Liver (tissue), 9 donors: ENCODE results near the gene PGM1. TPM values are rescaled to one million over a fixed set of nuclear protein-coding genes. Genes with fewer than 3 reads are reported as not detected.

Experiments used
- DNase-seq: peaks from one replicate; pipeline ENCODE4 v3.0.0-alpha.2; 2017; ENCODE audit warnings: low spot score
- H3K27ac ChIP-seq, 2 donors: one replicate each; pipeline ENCODE4 v1.7.0; 2013; ENCODE audit warnings: inconsistent platforms in 2 of 2, low read length in 2 of 2, control low read depth in 1 of 2, low read depth in 1 of 2, mild to moderate bottlenecking in 1 of 2
- H3K27me3 ChIP-seq, 4 donors: one replicate each; pipeline versions ENCODE4 v1.6.1 to v1.7.0; 2013; ENCODE audit warnings: low read length in 3 of 4, inconsistent platforms in 1 of 4, mild to moderate bottlenecking in 1 of 4, moderate library complexity in 1 of 4; ENCODE audit not compliant: control insufficient read depth in 4 of 4, insufficient read depth in 4 of 4
- H3K36me3 ChIP-seq, 4 donors: one replicate each; pipeline versions ENCODE4 v1.6.1 to v1.7.0; 2013; ENCODE audit warnings: low read length in 3 of 4, mild to moderate bottlenecking in 3 of 4, low read depth in 1 of 4, moderate library complexity in 1 of 4; ENCODE audit not compliant: control insufficient read depth in 4 of 4, insufficient read depth in 3 of 4
- H3K4me1 ChIP-seq, 4 donors: one replicate each; pipeline versions ENCODE4 v1.6.1 to v1.7.0; 2013; ENCODE audit warnings: low read length in 3 of 4, mild to moderate bottlenecking in 3 of 4, moderate library complexity in 1 of 4; ENCODE audit not compliant: control insufficient read depth in 4 of 4, insufficient read depth in 4 of 4
- H3K4me3 ChIP-seq, 3 donors: one replicate each; pipeline versions ENCODE4 v1.6.1 to v1.7.0; 2013; ENCODE audit warnings: low read length in 3 of 3, control low read depth in 1 of 3, low read depth in 1 of 3, mild to moderate bottlenecking in 1 of 3
- H3K9ac ChIP-seq, 2 donors: one replicate each; pipeline ENCODE4 v1.7.0; 2013; ENCODE audit warnings: low read length in 2 of 2, mild to moderate bottlenecking in 2 of 2, moderate library complexity in 2 of 2, control low read depth in 1 of 2, low read depth in 1 of 2
- H3K9me3 ChIP-seq, 4 donors: one replicate each; pipeline versions ENCODE4 v1.6.1 to v1.7.0; 2013; ENCODE audit warnings: low read length in 3 of 4; ENCODE audit not compliant: control insufficient read depth in 4 of 4
- CTCF ChIP-seq: fragments of 150-350 bp; IDR thresholded peaks from 2 replicates; pipeline ENCODE4 v1.5.1; 2017; ENCODE audit warnings: improper control_type of control experiment, low read depth, low read length; ENCODE audit not compliant: missing input control
- EGR1 ChIP-seq, 2 donors: IDR thresholded peaks; 2 replicates each; pipeline ENCODE4 v1.6.1; 2016 to 2018; ENCODE audit warnings: antibody characterized with exemption in 2 of 2, low read depth in 2 of 2
- FOXA1 ChIP-seq: IDR thresholded peaks from 2 replicates; pipeline ENCODE4 v1.6.1; 2016; ENCODE audit warnings: antibody characterized with exemption
- FOXA2 ChIP-seq: IDR thresholded peaks from 2 replicates; pipeline ENCODE4 v1.6.1; 2016; ENCODE audit warnings: antibody characterized with exemption
- GABPA ChIP-seq, 2 donors: IDR thresholded peaks in 1 of 2; conservative IDR thresholded peaks in 1 of 2; 2 replicates each; pipeline ENCODE4 v1.6.1; 2016; ENCODE audit warnings: antibody characterized with exemption in 2 of 2, mild to moderate bottlenecking in 1 of 2, moderate library complexity in 1 of 2
- HNF4A ChIP-seq, 2 donors: conservative IDR thresholded peaks; 2 replicates each; pipeline ENCODE4 v1.6.1; 2016; ENCODE audit warnings: antibody characterized with exemption in 2 of 2, mild to moderate bottlenecking in 2 of 2
- HNF4G ChIP-seq: IDR thresholded peaks from 2 replicates; pipeline ENCODE4 v1.6.1; 2016; ENCODE audit warnings: antibody characterized with exemption
- JUND ChIP-seq, 2 donors: IDR thresholded peaks; 2 replicates each; pipeline ENCODE4 v1.6.1; 2016; ENCODE audit warnings: antibody characterized with exemption in 2 of 2
- MAX ChIP-seq: IDR thresholded peaks from 2 replicates; pipeline ENCODE4 v1.6.1; 2016; ENCODE audit warnings: antibody characterized with exemption
- NR2F2 ChIP-seq: IDR thresholded peaks from 2 replicates; pipeline ENCODE4 v1.6.1; 2016; ENCODE audit warnings: antibody characterized with exemption
- RAD21 ChIP-seq, 2 donors: IDR thresholded peaks; 2 replicates each; pipeline ENCODE4 v1.6.1; 2016; ENCODE audit warnings: antibody characterized with exemption in 2 of 2, mild to moderate bottlenecking in 2 of 2
- REST ChIP-seq: IDR thresholded peaks from 2 replicates; pipeline ENCODE4 v1.6.1; 2016; ENCODE audit warnings: antibody characterized with exemption, mild to moderate bottlenecking
- SP1 ChIP-seq: IDR thresholded peaks from 2 replicates; pipeline ENCODE4 v1.6.1; 2018; ENCODE audit warnings: antibody characterized with exemption, mild to moderate bottlenecking
- TAF1 ChIP-seq: conservative IDR thresholded peaks from 2 replicates; pipeline ENCODE4 v1.6.1; 2016; ENCODE audit warnings: antibody characterized with exemption, mild to moderate bottlenecking
- YY1 ChIP-seq: IDR thresholded peaks from 2 replicates; pipeline ENCODE4 v1.6.1; 2016; ENCODE audit warnings: antibody characterized with exemption, mild to moderate bottlenecking
- ZBTB33 ChIP-seq: IDR thresholded peaks from 2 replicates; pipeline ENCODE4 v1.6.1; 2016; ENCODE audit warnings: antibody characterized with exemption
- WGBS: extraction: QIAGEN DNeasy Blood & Tissue Kit; methylation state at CpG from one replicate; pipeline ENCODE4 v1.1.7; 2013; 5-methylcytosine and 5-hydroxymethylcytosine counted together
- polyA plus RNA-seq, 2 donors: library from polyadenylated mRNA; stranded (reverse) in 1 of 2; unstranded in 1 of 2; fragments of 200-250 nt in 1 of 2; fragments of >200 nt in 1 of 2; fragmentation: Nextera tagmentation in 1 of 2; extraction: Ambion mirVana in 1 of 2; gene quantifications; one replicate each; pipeline versions ENCODE4 v1.2.1 to v1.2.3, GENCODE V29; 2013 to 2015
- total RNA-seq, 2 donors: library from RNA; depleted of rRNA; stranded (reverse); fragments of >200 nt; gene quantifications; one replicate each; pipeline ENCODE4 v1.2.3, GENCODE V29; 2014
- donor health status: healthy.
- donor health status: healthy.
- donor health status: healthy.
- donor health status: healthy.
- donor health status: healthy.

The PGM1 gene
- total and polyA plus RNA-seq, 4 donors, result 57.3 to 224 (median 120) TPM

- DNase-seq, result no peak
- Histone ChIP-seq H3K9me3 (no peaks in the 10 kb centered on the region), H3K4me3 (no peak overlapping the region), H3K9ac (no peak overlapping the region), H3K36me3 (peaks cover 8 to 71% (median 65%) of the 10 kb centered on the region in 4 donors), H3K27ac (no peak overlapping the region), H3K4me1 (no peaks in the 10 kb centered on the region), H3K27me3 (no peaks in the 10 kb centered on the region)
- TF ChIP-seq YY1 (no peak), EGR1 (IDR thresholded peaks at IDR 0.05; ENCODE audit: low read depth in 2 of 2) (no peak), GABPA (IDR thresholded peaks at IDR 0.05 in 1 of 2, conservative IDR thresholded peaks at IDR 0.05 in 1 of 2) (no peak), ZBTB33 (no peak)
- WGBS, result 96% methylated on average over 6 of the region's 6 CpGs
These were observed 60.8 kb downstream of the PGM1 start for GRCh38 chr1:63653976-63654375.

GRCh38 chr1:63659448-63659847 is 66.2 kb downstream of the PGM1 start:
- Histone ChIP-seq H3K27me3 (no peaks in the 10 kb centered on the region), H3K9me3 (no peaks in the 10 kb centered on the region), H3K27ac (no peak overlapping the region), H3K4me1 (no peaks in the 10 kb centered on the region), H3K36me3 (peaks cover 5 to 40% (median 29%) of the 10 kb centered on the region in 4 donors), H3K9ac (no peak overlapping the region), H3K4me3 (no peak overlapping the region)
- DNase-seq, result no peak
- 83% methylated on average over 7 of the region's 7 CpGs for WGBS
- TF ChIP-seq RAD21 (IDR thresholded peaks at IDR 0.05) (no peak), ZBTB33 (no peak), JUND (IDR thresholded peaks at IDR 0.05) (no peak), FOXA1 (no peak), MAX (no peak), SP1 (no peak), EGR1 (IDR thresholded peaks at IDR 0.05; ENCODE audit: low read depth in 2 of 2) (no peak), REST (no peak), GABPA (IDR thresholded peaks at IDR 0.05 in 1 of 2, conservative IDR thresholded peaks at IDR 0.05 in 1 of 2) (no peak), YY1 (no peak), CTCF (no peak), FOXA2 (no peak), HNF4G (no peak), TAF1 (no peak), NR2F2 (no peak), HNF4A (conservative IDR thresholded peaks at IDR 0.05) (no peak)
